Esophagus muscularis mucosa (tissue), 4 donors: ENCODE data around the gene MOCS1. TPM values are rescaled to one million over a fixed set of nuclear protein-coding genes. Genes with fewer than 3 reads are reported as not detected.

Experiments used
- DNase-seq: peaks from one replicate; pipeline ENCODE4 v3.0.0-alpha.2; 2017; ENCODE audit errors: extremely low spot score
- H3K27ac ChIP-seq, 4 donors: fragments of 200-600 bp; sonication (generic); replicated peaks in 1 of 4; 1 replicate in 3 of 4; 2 replicates in 1 of 4; pipeline ENCODE4 v1.5.1; 2016 to 2019; ENCODE audit warnings: mild to moderate bottlenecking in 1 of 4
- H3K27me3 ChIP-seq, 4 donors: fragments of 200-600 bp; sonication (generic); one replicate each; pipeline versions ENCODE4 v1.5.1 to v1.6.0; 2016 to 2019
- H3K36me3 ChIP-seq, 4 donors: fragments of 200-600 bp; sonication (generic); one replicate each; pipeline ENCODE4 v1.5.1; 2016 to 2019
- H3K4me1 ChIP-seq, 4 donors: fragments of 200-600 bp; sonication (generic); one replicate each; pipeline ENCODE4 v1.5.1; 2016 to 2019
- H3K4me3 ChIP-seq, 4 donors: fragments of 200-600 bp; sonication (generic); 1 replicate in 2 of 4; 2 replicates in 2 of 4; pipeline ENCODE4 v1.5.1; 2016 to 2019; ENCODE audit warnings: mild to moderate bottlenecking in 4 of 4, moderate library complexity in 1 of 4
- H3K9me3 ChIP-seq, 4 donors: fragments of 200-600 bp; sonication (generic); 1 replicate in 3 of 4; 2 replicates in 1 of 4; pipeline ENCODE4 v1.5.1; 2016 to 2019
- CTCF ChIP-seq, 3 experiments: fragments of 200-600 bp in 2 of 3; fragments of 450-650 bp in 1 of 3; sonication (generic) in 2 of 3; IDR thresholded peaks; one replicate each; pipeline ENCODE4 v1.5.1; 2017 to 2019; ENCODE audit warnings: antibody characterized with exemption in 3 of 3, mild to moderate bottlenecking in 2 of 3, moderate library complexity in 1 of 3
- EP300 ChIP-seq: sonication (generic); formaldehyde crosslinking; IDR thresholded peaks from one replicate; pipeline ENCODE4 v1.6.1; 2017; ENCODE audit warnings: antibody characterized with exemption
- POLR2A ChIP-seq: fragments of 450-650 bp; IDR thresholded peaks from one replicate; pipeline ENCODE4 v1.6.1; 2017; ENCODE audit warnings: antibody characterized with exemption, moderate library complexity, mild to moderate bottlenecking, low read depth
- POLR2AphosphoS5 ChIP-seq, 2 donors: sonication (generic); formaldehyde crosslinking; IDR thresholded peaks; one replicate each; pipeline ENCODE4 v1.6.1; 2017; ENCODE audit warnings: antibody characterized with exemption in 2 of 2
- WGBS: methylation state at CpG from one replicate; pipeline ENCODE4 v1.1.5; 2018; 5-methylcytosine and 5-hydroxymethylcytosine counted together
- intact Hi-C: fragments of 100-400 bp; cut with DNase I; formaldehyde crosslinking; loops from one replicate; pipeline ENCODE4 v1.15.1; 2023
- total RNA-seq, 4 donors: library from RNA; depleted of rRNA; stranded (reverse); fragments of >200 nt; gene quantifications; one replicate each; pipeline versions ENCODE4 v1.1.0 to v1.2.1, GENCODE V29; 2016

Gene MOCS1
- total RNA-seq, 4 donors from 2014 or later: 19.1 to 37.3 (median 28.0) TPM

DNA sequence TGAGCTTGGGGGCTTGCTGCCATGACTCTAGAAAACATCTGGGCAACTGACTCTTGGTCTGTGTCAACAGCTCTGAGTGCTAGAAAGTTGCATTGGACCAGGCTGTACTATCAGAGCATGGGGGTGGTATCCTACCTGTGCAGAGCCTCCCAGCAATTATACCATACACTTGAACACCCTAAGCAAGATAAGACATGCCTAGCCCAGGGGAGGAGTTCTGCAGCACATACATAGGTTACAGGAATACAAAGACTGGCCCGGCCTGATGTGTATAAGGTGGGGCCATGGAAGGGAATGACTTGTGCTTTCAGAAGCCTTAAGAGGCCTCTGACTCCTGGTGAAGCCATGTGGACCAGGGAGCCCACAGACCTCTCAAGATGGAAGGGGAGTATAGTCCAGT, 11.4 kb upstream of the MOCS1 start:
- peak; percentile 88 for DNase-seq
- H3K4me1 ChIP-seq: no peaks in the 10 kb centered on the region
- TF ChIP-seq POLR2A (no peak), POLR2AphosphoS5 (IDR thresholded peaks at IDR 0.05) (no peak), CTCF (IDR thresholded peaks at IDR 0.05) (no peak), EP300 (no peak)
- H3K27me3 ChIP-seq: no peaks in the 10 kb centered on the region
- no peak overlapping the region for H3K4me3 ChIP-seq
- H3K36me3 ChIP-seq: no peaks in the 10 kb centered on the region
- no CpG with 5 or more reads among the region's 1 CpG for WGBS
- intact Hi-C loops: no loop called here
- no peaks in the 10 kb centered on the region for H3K9me3 ChIP-seq
- no peak overlapping the region for H3K27ac ChIP-seq

DNA sequence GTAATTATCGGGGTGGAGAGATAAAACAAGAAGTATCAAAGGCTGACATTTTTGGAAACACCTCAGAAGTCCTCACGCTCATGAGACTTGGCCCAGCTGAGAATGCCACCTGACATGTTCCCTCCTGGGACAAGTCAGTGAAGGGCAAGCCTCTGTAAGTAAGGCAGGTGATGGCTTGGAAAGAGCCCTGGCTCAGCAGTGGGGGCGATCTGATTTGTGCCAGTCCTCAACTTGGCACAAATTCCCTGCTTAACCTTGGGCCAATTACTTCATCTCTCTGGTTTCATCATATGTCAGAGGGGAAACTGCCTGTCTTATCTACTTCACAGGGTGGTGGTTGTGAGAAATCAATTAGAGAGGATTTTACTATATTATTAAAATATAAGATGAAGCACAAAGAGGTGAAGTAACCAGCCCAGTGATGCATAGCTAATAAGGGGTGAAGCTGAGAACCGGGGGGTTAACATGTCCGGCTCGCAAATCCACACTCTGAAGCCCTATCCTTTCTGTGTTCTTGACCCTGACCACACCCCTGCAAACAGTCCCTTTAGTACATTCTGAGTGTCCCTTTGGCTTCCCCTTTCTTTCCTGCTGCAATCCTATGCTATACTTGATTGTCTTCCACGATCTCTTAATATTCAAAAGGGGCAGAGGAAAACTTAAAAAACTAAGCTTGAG, 8.8 kb upstream of the MOCS1 start:
- no peaks in the 10 kb centered on the region for H3K4me1 ChIP-seq
- no peak overlapping the region for H3K4me3 ChIP-seq
- H3K27ac ChIP-seq: no peak overlapping the region
- TF ChIP-seq POLR2AphosphoS5 (IDR thresholded peaks at IDR 0.05): no peak
- TF ChIP-seq POLR2A: no peak
- TF ChIP-seq EP300: no peak
- TF ChIP-seq CTCF (IDR thresholded peaks at IDR 0.05): no peak
- peak; percentile 12 for DNase-seq
- intact Hi-C loops: no loop called here
- no peaks in the 10 kb centered on the region for H3K27me3 ChIP-seq
- no peaks in the 10 kb centered on the region for H3K36me3 ChIP-seq
- no peaks in the 10 kb centered on the region for H3K9me3 ChIP-seq
- WGBS: 94% methylated on average over 7 of the region's 7 CpGs

DNA sequence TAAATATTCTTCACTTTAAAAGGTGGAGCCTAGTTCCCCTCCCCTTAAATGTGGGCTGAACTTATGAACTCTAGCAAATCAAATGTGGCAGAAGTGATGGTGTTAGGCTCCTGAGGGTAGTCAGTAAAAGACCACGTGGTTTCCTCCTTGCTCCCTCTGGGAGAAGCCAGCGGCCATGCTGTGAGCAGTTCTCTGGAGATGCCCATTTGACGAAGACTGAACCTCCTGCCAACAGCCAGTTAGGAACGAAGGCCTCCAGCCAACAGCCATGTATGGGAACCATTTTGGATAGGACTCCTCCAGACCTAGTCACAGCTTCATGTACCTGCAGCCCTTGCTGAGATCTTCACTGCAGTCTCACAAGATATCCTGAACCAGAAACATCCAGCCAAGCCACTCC, 7.6 kb upstream of the MOCS1 start:
- Histone ChIP-seq H3K4me1 (no peaks in the 10 kb centered on the region), H3K36me3 (no peaks in the 10 kb centered on the region), H3K4me3 (no peak overlapping the region), H3K9me3 (no peaks in the 10 kb centered on the region), H3K27me3 (no peaks in the 10 kb centered on the region), H3K27ac (no peak overlapping the region)
- intact Hi-C loops: no loop called here
- 88% methylated on average over 4 of the region's 4 CpGs for WGBS
- no peak for TF ChIP-seq CTCF (IDR thresholded peaks at IDR 0.05)
- no peak for TF ChIP-seq EP300
- no peak for TF ChIP-seq POLR2A
- no peak for TF ChIP-seq POLR2AphosphoS5 (IDR thresholded peaks at IDR 0.05)
- peak; percentile 55 for DNase-seq

GRCh38 chr6:39941138-39941537, 6.9 kb upstream of the MOCS1 start:
- TF ChIP-seq CTCF (IDR thresholded peaks at IDR 0.05): no peak
- TF ChIP-seq POLR2AphosphoS5 (IDR thresholded peaks at IDR 0.05): no peak
- TF ChIP-seq EP300: no peak
- TF ChIP-seq POLR2A: no peak
- WGBS: 96% methylated on average over 6 of the region's 6 CpGs
- Histone ChIP-seq H3K9me3 (no peaks in the 10 kb centered on the region), H3K4me3 (no peak overlapping the region), H3K27ac (no peak overlapping the region), H3K36me3 (no peaks in the 10 kb centered on the region), H3K4me1 (no peaks in the 10 kb centered on the region), H3K27me3 (no peaks in the 10 kb centered on the region)
- peak; percentile 60 for DNase-seq
- intact Hi-C loops: no loop called here
